HG02759 (cell line): ENCODE data around the gene GRIK4.
"Not testable (repeated sequence)": the region's sequence is repeated elsewhere in the genome, so short reads cannot be mapped to it uniquely, and the experiment has no call there.

Experiments used
- ATAC-seq: cut with Tn5 transposase; IDR thresholded peaks from one replicate; pipeline ENCODE4 v1.9.1; 2021; ENCODE audit warnings: mild to moderate bottlenecking, moderate library complexity; ENCODE audit not compliant: unreplicated experiment

Gene GRIK4

GRCh38 chr11:120599816-120600420 is 88.4 kb downstream of the GRIK4 start:
- no peak for ATAC-seq

- no peak for ATAC-seq
Observed at GRCh38 chr11:120601536-120601935, 90.0 kb downstream of the GRIK4 start.

DNA sequence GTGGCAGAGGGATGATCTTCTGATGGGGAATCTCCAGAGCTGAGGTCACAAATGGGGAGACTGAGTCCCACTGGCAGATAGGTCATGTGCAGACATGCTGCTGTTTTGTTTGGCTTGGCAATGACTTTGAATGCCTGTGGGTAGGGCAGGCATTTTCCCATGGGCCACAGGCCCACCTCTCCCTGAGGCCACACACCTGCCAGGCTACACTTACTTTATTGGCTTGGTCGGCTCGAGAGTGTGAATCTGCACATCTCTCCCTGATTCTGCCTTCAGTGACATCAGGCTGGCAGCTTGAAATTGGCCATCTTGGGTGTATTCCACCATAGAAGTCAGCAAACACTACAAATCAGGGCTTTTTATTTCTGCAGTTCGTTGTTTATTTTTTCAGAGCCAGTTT is 91.5 kb downstream of the GRIK4 start:
- no peak for ATAC-seq

DNA sequence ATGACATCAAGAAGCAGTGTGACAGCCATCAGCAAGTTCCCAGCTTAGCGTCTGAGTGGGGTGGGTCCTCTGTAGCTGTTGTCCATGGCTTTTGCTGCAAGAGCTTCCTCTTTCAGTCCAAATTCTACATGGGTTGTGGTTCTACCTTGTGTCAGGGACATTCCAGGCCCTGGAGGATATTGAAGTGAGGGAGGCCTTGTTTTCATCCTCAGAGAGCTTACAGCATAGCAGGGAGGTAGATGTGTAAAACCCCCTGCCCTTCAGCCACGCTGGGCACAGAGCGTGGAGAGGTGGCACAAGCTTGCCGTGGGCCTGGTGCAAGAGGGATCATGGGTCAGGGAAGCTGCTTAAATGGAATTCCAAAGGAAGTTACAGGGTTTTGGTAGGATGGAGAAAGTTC is 93.9 kb downstream of the GRIK4 start:
- ATAC-seq = no peak

DNA sequence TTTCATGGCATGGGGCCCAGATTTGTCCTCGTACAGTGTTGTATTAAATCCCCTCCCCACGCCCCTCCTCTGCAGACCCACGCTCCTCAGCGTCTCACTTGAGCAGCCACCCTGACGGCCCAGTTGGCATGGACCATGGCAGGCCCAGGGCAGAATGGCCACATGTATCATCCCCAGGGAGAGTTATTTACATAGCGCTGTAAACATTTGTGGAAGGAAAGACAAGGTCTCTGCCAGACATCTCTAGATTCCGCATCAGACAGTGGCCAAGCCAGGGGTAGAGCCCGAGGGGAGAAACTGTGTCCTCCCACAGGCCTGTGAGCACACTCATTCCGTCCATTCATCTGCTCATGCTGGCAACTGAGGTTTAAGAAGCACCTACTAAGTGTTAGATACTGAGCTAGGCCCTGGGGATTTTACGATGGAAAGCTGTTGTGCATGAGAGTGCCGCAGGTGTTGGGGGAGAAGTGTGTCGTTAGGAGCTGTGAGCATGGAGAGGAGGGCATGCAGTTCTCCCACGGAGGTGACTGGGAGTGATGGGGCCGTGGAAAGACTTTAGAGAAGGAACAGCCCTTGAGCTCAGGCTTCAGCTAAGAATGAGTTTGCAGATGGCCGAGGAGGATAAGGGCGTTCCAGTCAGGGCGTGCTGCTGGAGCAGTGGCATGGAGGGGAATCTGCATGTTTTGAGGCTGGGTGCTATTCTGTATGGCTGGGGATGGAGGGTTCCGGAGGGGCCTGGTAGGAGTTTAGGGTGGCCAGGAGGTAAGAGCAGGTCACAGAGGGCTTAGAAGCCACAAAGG is 94.9 kb downstream of the GRIK4 start:
- ATAC-seq = no peak

- no peak for ATAC-seq
Observed at GRCh38 chr11:120608061-120608460, 96.5 kb downstream of the GRIK4 start.

DNA sequence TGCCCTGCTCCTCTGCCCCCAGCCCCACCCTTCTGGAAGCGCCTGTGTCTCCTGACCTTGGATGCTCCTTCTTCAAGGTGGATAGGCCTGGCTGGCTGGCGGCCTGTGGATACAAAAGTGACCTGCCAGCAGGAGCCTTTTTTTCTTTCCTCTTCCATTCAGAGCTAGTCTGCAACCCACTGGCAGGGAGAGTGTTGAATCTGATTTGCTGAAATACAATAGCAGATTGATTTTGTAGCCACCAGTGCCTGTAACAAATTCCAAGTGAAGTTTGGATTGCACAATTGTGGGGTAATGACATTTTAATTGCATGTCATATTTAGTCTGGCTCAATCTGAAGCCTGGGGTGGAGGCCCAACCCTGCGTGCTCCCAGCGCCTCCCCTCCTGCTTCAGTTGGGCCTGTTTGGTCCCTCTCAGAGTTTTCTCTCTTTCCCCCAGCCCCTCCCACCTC is 97.2 kb downstream of the GRIK4 start:
- ATAC-seq = no peak

DNA sequence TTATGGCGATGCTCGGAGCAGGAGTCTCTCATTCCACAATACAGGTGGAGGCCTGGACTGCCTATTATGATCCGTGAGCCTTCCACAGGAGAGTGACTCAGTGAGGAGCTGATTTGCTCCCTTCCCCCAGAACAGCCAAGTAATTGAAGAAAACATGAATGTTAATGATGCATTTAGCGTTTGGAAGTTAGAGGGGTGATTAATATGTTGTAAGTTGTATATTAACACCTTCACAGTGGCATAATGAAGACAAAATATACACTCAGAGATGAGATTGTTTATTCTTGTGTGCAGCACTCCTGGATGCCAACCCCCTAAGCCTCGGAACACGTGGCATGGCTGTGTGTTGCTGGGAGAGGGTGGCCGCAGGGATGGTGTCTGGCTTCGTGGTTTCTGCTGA is 98.6 kb downstream of the GRIK4 start:
- no peak for ATAC-seq

- ATAC-seq = no peak
Observed at GRCh38 chr11:120611581-120611980, 100.0 kb downstream of the GRIK4 start.

DNA sequence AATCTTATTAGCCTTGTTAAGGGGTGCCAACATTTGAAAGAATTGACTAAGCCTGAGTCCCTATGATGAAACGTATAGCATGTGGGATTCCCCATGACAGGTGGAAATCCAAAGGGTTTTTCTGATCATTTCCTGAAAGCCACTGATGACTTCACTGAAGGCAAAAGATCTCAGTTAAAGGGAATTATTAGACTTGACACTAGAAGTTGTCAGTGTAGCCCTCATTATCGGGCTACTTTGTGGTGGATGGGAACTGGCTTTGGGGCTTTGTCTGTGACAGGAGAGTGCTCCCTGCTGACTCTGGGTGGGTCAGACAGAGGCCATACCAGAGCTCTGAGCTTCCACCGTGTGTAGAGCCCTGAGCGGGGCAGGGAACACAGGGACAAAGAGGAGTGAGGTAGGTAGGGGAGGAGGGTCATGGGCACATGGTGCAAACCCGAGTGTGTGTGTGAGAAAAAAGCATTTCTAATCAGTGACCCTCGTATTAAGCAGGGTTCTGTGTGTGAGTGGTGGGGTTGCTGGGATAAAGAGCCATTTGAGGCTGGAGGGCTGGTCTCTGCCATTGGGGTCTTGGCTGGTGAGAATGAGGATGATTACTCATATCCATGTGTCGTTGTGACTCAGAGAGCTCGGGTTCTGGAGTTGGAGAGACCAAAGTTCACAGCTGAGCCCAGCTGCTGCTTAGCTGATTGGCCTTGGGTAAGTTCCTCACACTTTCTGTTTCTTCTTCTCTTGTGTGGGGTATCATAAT is 101.1 kb downstream of the GRIK4 start:
- peak; percentile 84 for ATAC-seq

GRCh38 chr11:120613264-120614226 is 102.0 kb downstream of the GRIK4 start:
- ATAC-seq = peak; percentile 58

- no peak for ATAC-seq
Observed at GRCh38 chr11:120615391-120615790, 103.8 kb downstream of the GRIK4 start.

DNA sequence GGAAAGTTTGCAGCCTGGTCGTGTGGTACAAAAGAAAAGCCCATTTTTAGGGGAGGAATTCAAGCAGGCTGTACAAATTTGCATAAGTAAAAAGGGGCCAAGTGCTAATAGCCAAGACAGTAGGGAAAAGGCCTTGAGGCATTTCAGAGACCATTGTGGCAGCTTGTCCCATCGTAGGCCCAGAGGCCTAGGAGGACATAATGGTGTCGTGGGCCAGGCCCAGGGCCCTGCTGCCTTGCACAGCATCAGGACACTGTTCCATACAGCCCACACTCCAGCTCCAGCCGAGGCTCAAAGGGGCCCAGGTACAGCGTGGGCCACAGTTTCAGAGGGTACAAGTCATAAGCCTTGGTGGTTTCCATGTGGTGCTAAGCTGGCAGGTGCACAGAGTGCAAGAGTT is 106.9 kb downstream of the GRIK4 start:
- no peak for ATAC-seq

GRCh38 chr11:120622189-120622875 is 110.8 kb downstream of the GRIK4 start:
- no peak for ATAC-seq

DNA sequence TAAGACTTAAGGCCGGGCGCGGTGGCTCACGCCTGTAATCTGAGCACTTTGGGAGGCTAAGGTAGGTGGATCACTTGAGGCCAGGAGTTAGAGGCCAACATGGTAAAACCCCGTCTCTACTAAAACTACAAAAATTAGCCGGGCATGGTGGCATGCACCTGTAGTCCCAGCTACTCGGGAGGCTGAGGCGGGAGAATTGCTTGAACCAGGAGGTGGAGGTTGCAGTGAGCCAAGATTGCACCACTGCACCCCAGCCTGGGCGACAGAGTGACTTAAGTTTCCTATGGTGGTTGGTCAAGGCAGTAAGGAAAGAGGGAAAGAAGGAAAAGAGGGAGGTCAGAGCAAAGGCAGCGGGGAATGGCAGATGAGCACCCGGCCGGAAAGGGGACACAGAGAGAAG is 113.4 kb downstream of the GRIK4 start:
- ATAC-seq = not testable (repeated sequence)

DNA sequence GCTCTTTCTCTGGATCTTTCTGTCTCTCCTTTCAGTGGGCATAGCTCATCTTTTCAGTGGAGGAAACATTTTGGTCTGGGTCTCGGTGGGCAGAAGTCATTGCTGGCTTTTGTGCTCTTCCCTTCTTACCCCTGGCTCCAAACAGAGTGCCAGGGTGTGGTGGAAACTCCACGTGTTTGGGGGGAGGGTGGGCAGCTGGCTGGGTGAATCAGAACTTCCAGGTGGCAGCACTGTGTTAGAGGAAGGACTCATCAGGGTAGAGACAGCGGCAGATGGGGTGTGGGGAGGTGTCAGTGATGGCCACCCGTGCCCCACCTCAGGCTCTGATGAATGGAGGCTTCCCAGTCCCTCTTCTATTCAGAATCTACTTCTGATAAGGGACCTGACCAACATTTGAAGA is 114.0 kb downstream of the GRIK4 start:
- ATAC-seq = no peak

GRCh38 chr11:120626791-120627190 is 115.2 kb downstream of the GRIK4 start:
- ATAC-seq = no peak

DNA sequence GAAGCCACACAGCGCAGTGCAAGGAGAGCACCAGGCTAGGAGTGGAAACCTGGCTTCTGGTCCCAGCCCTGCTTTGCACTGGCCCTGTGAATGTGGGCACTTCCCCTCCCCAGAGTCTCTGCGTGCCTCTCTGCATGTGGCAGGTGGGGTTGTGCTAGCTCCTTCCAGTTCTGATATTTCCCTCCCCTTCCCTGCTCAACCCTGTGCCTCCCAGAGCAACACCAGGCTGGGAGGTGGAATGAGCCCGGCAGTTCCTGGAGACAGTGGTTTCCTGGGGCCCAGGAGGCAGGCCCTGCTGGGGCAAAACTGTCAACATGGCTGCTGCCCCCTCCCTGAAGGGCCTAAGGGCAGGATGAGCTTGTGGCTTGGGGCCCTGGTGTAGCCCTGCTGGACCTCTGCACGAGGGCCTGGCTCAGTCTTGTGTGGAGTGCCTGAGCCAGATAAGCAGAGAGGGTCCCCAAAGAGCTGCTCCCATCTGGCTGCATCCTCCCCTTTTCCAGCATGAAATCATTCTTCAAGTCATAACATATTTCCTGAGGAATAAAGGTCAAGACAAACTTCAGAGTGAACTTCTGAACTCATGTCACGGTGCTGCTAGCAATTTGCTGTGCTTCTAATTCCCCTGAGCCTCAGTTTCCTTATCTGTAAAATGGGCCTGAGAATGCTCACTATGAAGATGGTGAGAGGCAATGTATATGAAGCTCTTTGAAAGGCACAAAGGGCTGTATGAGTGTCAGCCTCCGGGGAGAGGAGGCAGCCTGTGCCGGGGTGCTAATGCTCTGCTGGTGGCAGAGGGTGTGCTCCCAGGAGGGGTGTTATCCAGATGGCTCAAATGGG is 116.0 kb downstream of the GRIK4 start:
- no peak for ATAC-seq

DNA sequence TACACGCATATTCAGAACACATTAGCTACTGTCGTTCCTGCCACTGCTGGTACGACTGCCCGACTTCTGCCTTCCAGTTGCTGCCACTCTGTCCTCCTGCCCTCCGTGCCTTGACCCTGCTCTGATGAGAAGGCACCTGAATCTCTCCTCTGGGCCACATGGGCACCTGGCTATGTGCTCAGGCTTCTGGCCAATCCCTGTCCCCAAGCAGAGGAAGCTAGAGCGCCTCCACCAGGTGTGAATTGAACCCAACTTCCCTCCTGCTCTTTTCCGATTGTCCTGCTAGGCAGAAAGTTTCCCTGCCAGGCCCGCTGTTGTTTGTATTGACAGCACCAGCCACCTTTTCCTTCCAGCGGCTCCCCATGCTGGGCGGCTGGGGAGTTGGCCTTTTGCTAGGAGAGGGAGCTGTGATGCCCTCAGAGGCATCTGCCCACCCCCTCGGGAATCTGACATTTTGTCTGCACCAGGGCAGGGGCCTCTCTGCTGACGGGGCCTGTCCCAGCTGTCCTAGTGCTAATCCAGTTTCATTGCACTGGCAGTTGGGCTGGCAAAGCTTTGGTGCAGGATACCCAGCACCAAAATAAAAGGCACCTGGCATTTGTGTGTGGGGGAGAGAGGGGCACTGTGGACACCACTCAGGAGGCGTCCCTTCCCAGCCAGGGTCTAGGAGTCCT is 118.0 kb downstream of the GRIK4 start:
- ATAC-seq = no peak
